ENCODE data around the gene CBX8.

DNA sequence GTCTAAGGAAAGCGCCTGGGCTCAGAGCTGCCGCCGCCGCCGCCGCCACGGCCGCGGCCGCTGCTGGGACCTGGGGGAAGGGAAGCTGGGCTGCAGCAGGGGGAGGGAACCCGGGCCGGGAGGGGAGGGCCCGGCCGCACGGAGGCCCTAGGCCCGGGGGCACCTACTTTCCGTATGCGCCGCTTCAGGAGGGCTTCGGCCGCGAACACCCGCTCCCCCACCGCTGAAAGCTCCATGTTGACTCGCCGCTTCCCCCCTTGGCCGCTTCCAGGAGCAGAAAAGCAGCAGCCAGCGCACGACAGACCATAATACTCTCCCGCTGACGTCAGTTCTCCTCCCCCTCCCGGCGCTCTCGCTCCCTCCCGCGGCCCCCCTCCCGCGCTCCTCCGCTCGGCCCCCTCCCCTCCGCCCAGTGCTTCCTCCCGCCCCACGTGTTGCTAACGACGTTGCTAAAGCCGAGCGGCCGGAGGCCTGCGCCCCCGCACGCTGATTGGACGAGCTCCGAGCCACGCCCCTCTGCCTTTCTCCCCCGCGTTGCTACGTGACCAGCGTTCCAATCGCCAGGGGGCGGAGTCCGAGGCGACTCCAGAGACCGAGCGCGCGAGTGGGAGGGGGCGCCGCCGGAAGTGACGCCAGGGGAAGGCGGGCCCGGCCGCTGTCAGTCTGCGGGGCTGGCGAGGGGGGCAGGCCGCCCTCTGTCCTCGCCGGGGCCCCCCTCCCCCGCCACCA, at the start of gene CBX8:
- TF ChIP-seq, protein P1, sequence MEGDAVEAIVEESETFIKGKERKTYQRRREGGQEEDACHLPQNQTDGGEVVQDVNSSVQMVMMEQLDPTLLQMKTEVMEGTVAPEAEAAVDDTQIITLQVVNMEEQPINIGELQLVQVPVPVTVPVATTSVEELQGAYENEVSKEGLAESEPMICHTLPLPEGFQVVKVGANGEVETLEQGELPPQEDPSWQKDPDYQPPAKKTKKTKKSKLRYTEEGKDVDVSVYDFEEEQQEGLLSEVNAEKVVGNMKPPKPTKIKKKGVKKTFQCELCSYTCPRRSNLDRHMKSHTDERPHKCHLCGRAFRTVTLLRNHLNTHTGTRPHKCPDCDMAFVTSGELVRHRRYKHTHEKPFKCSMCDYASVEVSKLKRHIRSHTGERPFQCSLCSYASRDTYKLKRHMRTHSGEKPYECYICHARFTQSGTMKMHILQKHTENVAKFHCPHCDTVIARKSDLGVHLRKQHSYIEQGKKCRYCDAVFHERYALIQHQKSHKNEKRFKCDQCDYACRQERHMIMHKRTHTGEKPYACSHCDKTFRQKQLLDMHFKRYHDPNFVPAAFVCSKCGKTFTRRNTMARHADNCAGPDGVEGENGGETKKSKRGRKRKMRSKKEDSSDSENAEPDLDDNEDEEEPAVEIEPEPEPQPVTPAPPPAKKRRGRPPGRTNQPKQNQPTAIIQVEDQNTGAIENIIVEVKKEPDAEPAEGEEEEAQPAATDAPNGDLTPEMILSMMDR (conservative IDR thresholded peaks at IDR 0.05 in 1 of 2, IDR thresholded peaks at IDR 0.05 in 1 of 2; ENCODE audit: extremely low read depth in 1 of 2, insufficient read depth in 1 of 2, low read depth in 1 of 2, low read length in 2 of 2): peak in 1 of 2 donors; percentile 18
- no peak for TF ChIP-seq EZH2 (IDR thresholded peaks at IDR 0.05; ENCODE audit: borderline replicate concordance, low read length)

All from mammary epithelial cell (primary cell).